GM12875 (cell line): ENCODE results near the gene HSF5.

ENCODE experiments used
- H3K4me3 ChIP-seq: one replicate; pipeline ENCODE4 v1.5.1; 2011; ENCODE audit warnings: low read depth, low read length, control low read depth
- TF ChIP-seq, protein P1 (sequence below): IDR thresholded peaks from 2 replicates; pipeline ENCODE4 v1.5.1; 2011; ENCODE audit warnings: low read depth, mild to moderate bottlenecking, control low read depth, inconsistent platforms, low read length, moderate library complexity, borderline replicate concordance; ENCODE audit not compliant: insufficient read depth

Gene HSF5

DNA sequence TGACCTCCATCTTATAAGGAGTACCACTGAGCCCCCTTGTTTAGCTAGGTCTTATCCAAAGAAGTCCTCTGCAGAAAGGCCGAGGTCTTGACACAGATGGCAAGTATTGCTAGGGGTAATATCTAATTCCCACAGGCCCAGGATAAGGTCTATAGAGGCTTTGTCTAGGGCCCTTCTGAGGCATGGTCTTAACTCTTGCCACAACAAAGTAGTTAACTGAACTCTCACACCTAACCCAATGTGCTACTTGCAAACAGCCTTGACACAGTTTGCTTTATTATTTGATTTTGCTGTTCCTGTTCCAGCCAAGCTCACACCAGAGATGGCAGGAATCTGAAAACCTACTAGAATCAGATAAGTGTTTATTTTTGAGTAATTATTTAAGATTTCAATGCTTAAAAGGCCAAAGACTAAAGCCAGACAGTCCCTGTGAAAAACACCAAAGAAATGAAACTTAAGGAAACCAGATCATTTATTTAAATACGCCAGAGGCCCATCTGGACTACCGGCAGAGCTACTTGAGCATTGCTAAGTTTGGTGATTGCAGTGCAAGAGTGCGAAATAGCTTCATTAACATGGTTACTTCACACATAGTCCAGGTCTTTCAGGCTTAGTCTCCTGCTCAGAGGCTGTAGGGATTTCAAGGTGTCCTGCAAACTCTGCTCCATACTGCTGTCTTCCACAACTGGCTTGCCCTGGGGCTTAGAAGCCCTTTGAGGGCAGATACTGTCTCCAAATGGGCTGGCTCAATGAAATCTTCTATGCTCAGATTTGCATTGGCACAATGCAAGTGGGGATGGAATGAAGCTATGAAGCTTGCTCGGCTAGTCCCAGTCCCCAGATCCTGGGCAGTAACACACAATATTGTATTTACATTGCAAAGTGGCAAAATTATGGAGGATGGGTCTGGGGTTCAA, 107.7 kb downstream of the HSF5 start:
- TF ChIP-seq, protein P1, sequence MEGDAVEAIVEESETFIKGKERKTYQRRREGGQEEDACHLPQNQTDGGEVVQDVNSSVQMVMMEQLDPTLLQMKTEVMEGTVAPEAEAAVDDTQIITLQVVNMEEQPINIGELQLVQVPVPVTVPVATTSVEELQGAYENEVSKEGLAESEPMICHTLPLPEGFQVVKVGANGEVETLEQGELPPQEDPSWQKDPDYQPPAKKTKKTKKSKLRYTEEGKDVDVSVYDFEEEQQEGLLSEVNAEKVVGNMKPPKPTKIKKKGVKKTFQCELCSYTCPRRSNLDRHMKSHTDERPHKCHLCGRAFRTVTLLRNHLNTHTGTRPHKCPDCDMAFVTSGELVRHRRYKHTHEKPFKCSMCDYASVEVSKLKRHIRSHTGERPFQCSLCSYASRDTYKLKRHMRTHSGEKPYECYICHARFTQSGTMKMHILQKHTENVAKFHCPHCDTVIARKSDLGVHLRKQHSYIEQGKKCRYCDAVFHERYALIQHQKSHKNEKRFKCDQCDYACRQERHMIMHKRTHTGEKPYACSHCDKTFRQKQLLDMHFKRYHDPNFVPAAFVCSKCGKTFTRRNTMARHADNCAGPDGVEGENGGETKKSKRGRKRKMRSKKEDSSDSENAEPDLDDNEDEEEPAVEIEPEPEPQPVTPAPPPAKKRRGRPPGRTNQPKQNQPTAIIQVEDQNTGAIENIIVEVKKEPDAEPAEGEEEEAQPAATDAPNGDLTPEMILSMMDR, result no peak

DNA sequence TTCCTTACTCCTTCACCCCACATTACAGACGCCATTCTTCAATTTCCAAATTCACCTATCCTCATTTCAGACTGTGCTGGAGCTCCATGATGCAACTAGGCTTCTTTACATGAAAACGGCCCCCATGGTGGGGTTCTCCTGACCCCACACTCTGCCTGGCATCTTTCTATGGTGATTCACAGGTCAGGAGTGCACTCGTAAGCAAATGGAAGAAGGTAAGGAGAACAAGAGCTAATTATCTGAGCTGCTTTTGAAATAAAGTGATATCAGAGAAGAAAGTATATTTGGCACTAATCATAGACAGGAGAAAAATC, 108.7 kb downstream of the HSF5 start:
- TF ChIP-seq, protein P1, result no peak

More for the DNA sequence above, 107.7 kb downstream of the HSF5 start:
- H3K4me3 ChIP-seq, result no peak overlapping the region

DNA sequence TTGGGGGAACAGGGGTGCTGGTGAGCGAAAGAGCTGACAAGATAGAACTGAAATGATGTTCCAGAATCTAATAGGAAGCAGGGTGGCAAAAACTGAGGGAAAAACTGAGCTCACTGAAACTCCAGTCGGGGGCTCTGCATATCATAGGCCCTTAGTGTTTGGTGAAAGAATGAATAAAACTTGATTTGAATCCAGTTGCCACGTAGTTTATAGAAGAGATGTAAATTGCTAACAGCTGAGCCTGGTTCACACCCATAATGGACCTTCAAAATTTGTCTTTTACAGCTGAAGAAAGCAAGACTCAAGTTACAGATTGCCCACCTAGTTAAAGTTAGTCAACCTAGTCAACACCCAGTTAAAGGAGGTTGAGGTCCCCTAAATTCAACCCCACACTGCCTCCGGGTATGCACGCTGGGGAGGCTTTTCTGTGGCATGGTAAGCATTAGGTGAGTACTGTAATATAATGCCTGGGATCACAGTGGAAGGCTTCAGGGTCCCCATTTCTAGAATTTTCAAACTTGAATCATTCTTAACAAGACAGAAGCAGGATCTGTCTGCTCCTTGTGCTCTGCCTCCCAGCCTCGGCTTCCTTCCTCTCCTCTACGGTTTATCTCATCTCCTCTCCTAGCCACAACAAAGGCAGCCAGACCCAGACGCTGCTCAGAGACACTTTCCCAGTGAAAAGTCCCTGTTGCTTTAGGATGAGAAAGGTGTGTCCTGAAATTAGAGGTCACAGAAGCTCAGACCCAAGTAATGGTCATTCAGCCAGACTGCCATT, 109.3 kb downstream of the HSF5 start:
- H3K4me3 ChIP-seq, result no peak overlapping the region
- TF ChIP-seq, protein P1, result no peak

More for the DNA sequence above, 108.7 kb downstream of the HSF5 start:
- H3K4me3 ChIP-seq, result no peak overlapping the region

DNA sequence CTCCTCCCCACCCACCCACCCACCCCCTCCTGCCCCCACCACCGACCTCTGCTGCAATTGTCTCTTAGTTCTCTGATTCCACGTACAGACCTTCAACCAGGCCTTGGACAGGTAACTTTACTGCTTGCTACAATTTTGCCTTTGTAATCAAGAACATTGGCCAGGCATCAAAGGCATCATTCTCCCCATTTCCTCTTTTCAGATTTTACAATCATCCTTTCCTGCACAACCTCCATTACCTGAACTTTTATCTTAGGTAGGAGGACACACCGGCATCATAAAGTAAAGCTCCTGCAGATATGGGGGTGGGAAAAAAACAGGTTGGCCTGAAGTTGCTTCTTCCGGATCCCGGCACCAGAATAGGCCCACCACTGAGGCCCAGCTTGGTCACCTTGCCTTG, 110.5 kb downstream of the HSF5 start:
- TF ChIP-seq, protein P1, result no peak
- H3K4me3 ChIP-seq, result no peak overlapping the region

DNA sequence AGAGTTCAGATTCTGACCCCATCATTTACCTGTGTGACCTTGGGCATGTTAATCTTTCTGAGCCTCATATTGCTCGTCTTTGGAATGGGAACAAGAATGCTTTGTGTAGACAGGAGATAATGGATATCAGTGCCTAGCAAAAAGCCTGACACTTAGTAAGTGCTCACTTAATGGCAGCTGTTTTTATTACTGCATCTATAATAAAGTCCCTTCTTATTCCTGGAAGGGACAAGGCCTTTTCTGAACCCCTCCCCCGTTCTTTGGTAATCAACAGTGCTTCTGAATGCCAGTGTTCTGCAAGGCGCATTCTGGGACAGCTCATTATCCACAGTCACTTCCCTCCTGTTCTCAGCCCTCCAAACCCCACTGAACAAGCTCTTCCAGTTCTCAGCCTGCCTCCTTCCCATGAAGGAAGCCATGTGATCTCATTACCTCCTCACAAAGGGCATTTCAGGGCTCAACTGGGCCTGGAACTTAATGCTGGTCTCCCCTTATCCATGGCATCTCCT, 111.1 kb downstream of the HSF5 start:
- TF ChIP-seq, protein P1, result no peak
- H3K4me3 ChIP-seq, result no peak overlapping the region

DNA sequence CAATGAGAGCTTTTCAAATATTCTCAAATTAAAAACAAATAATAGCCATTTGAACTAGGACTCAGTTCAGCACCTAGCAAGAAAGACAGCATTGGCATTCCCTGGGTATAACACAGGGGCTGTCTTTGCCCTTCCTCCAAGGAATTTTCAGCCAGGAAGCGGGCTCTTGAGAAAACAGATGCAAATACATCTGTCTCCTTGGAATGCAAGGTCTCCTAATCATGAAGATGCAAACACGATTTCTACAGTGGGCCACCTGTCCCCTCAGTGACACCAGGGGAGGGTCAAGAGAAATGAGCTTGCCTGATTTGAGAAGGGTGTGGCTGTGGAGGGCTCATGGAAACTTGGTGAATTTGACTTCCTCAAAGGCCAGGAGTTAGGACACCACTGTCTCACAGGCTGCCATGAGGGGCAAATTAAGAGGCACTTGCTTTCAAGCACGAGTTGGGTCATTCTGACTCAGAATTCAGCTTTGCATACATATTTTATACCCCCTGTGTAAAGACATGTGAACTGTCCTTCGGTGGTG, 111.7 kb downstream of the HSF5 start:
- TF ChIP-seq, protein P1, result no peak
- no peak overlapping the region for H3K4me3 ChIP-seq

DNA sequence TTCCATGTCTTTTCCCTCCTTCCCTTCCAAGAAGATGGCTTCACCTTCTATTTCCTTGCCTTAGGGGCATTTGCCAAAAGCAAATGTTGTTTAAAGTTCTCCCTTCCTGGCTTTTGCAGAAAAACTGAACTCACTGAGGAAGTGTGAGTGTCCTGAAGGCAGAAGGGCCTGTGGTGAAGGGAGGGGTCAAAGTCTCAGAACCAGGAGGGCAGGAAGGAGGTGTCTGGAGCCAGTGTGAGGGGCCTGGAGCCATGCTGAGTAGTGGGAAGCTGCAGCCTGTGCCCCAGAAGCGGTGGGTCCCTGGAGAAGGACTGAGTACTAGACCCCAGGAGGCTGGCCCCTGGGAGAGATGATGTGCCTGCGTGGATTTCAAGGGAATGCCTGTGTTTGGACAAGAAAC, 112.4 kb downstream of the HSF5 start:
- TF ChIP-seq, protein P1, result no peak
- no peak overlapping the region for H3K4me3 ChIP-seq
